H54 (cell line): ENCODE measurements around the gene PARD3.
A peak's percentile ranks its signal among the peaks of the same experiment; 100 is the strongest.

ENCODE experiments used
- DNase-seq: peaks from one replicate; pipeline ENCODE4 v3.0.0; 2011; ENCODE audit warnings: low spot score, mixed read lengths; ENCODE audit not compliant: insufficient read length
- FAIRE-seq: peaks from 3 replicates; lab custom pipeline; 2011; peaks lifted over from hg19 to GRCh38; lab: Jason Lieb, UNC
- POLR2A ChIP-seq: IDR thresholded peaks from 2 replicates; pipeline ENCODE4 v1.6.1; 2011; ENCODE audit warnings: low read depth, mild to moderate bottlenecking, low read length

The PARD3 gene

DNA sequence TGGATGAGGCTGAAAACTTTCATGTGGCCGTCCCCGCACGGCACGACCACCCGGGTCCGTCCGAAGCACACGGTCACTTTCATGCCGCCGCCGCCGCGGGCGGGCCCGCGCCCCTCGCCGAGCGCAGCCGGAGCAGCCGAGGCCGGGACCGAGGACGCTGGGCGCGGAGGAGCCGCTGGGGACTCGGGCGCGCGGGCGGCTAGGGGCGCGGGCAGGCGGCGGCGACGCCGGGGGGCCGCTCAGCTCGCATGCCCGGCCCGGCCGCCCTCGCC lies 247 bp downstream of the PARD3 start:
- FAIRE-seq (no peak), DNase-seq (peak; percentile 18)
- TF ChIP-seq POLR2A = no peak

DNA sequence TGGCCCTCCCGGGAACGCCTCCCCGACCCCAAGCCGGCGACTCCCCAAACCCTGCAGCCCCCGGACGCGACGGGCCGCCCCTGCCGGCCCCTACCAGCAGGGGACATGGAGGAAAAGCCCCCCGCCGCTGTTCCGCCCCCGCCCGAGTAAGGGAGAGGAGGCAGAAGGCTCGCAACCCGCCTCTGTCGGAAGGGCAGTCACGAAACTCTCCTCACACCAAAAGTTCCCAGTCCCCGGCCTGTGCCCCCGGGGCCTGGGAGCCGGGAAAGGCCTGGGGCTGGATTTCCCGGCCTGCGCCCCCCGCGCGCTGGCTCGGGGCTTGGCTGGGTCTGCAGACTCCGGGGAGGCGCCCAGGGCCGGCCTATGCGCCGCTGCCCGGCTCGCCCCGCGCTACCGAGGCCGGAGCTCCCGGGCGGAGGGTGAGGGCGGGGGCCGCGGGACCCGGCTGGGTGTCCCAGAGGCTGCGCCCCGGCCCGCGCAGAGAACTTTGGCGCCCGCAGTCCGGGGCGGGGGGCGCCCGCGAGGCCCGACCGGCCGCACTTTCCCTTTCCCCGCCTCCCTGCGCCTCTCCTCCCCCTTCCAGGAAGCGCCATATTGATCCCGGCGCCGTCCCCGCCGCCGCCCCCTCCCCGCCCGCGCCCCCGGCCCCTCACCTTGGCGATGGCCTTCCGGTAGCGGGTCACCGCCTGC lies 728 bp downstream of the PARD3 start:
- FAIRE-seq (no peak), DNase-seq (peak; percentile 28)
- TF ChIP-seq POLR2A = no peak

DNA sequence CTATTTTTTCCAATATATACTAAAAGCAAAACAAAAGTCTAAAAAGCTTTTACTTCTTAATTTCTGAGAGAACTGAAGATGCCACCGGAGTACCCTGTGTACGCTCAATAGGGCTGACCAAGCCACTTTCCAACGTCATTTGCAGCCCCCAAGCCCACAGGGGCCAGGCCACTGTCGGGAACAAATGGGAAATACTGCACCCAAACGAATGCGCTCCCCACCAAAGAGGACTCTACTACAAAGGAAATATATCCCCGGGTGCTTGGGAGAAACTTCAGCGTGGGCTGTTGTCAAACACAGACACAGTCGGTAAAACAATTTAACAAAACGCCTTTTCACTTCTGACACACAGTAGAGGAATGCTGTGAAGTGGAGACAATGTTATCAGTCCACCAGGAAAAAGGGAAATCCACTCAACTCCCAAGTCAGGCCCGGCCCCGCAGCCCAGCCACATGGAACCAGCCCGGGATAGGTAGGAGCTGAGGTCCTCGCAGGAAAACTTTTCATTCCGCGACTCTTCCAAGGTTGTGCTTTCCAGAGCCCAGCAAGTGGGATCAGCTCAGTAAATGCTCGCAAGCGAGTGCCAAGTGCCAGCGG lies 1.4 kb downstream of the PARD3 start:
- TF ChIP-seq POLR2A = no peak
- DNase-seq = peak; percentile 56
- FAIRE-seq = peak; percentile 6

DNA sequence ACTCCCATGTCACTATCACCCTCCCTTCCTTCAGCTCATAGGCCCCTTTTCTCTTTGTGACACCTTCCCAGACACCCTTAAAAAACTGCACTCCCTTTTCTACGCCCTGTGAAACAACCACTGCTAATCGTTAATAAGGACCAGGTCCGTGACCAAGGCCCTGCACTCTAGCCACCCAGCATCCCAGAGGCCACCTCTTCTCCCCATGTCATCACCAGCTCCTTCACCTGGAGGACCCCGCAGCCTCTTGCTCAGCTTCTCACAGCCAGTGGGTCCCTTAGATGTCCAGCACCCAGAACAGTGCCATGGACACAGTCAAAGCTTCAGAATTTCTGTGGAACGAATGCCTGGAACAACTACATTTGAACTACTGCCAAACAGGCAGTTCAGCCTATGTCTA lies 2.3 kb downstream of the PARD3 start:
- DNase-seq (no peak), FAIRE-seq (no peak)
- TF ChIP-seq POLR2A = no peak

DNA sequence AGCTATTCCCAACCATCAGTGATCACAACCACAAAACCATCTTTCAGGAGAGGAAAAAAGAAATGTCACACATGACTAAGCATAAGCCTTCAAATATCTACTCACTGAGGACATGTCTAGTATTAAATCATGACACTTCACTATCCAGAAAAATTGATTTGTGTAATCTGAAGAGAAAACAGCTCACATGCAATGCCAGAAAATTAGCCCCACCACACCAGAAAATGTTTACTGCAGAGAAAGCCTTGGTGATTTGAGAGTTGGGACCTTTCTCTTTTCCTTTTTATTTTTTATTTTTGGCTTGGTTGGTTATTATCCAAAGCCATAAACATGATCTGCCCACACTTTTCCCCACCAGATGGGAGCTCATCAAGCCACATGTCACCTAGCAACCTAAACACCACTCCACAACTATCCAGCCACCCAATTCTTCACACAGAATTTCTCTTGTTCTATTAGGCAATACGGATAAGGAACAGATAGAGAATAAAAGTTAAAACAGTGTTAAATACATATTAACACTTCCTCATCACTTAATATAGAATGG lies 3.1 kb downstream of the PARD3 start:
- FAIRE-seq = no peak

DNA sequence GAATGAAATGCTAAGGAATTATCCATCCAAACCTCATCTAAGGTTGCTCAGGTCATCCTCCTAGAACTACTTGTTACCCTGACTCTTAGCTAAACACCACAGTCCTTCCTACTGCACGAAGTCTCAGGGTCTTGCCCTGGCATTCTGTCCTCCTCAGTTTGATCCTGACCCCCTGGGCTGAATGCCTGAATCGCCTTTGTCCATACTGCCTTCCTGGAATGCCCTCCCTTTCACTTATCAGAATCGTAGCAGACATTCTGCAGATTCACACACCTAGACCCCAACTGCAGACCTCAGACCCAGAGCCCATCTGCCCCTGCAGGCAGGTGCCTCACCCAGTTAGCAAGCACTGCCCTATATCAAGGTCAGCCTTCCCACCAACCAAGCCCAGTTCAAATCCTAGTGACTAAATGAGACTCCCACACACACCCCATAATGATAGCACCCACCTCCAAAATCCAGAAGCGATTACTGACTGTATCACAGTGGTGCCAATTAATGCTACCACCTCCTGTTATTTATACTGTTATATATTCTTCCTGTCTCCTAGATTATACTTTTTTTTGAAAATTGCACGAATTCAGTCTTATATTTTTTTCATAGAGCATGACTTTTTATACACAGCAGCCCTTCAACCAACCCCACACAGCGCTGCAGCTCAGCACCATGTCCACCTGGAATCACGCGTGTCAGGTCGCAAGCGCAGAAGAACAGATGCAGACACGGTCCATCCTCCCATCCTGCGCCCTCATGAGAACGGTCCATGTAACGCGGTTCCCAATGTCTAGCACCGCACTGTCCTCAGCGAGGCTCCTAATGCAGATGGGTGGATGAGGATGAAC lies 3.7 kb downstream of the PARD3 start:
- no peak for TF ChIP-seq POLR2A
- DNase-seq = no peak
- no peak for FAIRE-seq

More for the DNA sequence above, 3.1 kb downstream of the PARD3 start:
- no peak for DNase-seq
- no peak for TF ChIP-seq POLR2A

DNA sequence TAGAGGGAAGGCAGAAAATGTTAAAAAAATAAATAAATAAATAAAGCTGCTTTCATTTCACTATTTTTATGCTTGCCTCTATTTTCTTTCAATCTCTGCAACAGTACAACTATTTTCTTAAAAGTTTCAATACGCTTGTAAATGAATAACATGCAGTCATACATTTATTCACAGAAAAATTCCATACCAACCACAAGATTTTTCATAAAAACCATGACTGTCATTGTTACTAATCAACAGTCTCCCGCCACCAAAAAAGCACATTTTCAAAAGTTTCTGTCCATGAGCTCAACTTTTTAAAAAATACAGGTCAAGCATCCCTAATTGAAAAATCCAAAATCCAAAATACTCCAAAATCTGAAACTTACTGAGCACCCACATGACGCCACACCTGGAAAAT lies 5.3 kb downstream of the PARD3 start:
- DNase-seq (no peak), FAIRE-seq (no peak)
- no peak for TF ChIP-seq POLR2A

DNA sequence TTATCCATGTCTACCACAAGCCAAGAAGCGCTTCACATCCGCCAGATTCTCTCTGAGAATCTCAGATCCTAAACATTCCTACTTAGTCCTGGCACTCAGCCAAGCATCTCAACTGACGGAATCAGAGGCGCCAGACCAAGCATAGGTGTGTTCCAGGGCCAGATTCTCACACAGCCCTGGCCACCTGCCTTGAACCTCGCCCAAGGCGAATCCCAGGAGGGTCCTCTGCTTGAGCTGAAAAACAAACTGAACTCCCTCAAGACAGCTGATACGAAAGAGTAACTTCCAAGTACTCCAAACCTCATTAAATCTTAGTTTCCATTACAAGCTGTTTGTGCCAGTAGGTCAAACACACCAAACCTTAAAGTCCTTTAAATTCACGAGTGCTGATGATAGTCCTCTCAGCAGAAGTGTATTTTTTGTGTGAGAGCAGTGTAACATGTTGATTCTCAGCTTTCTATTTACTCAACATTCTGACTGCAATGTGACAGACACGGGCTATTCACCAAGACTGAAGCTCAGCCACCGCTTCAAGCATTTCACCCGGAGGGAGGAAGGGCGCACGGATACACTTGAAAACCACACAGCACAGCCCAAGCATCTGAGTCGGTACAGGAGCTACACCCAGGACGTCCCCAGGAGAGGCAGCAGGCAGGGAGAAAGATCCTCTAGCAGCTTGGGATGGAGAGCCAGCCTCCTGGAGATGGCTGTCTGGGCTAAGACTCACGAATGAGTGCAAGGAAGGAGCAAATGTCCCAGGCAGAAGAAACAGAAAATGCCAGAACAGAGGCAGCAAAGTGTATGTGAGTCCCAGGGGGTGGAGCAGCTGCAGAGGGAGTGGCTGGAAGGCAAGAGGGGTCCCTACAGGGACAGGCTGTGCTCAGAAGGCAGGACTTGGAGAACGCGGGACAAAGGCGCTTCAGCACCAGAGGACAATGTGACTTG lies 6.0 kb downstream of the PARD3 start:
- no peak for TF ChIP-seq POLR2A
- FAIRE-seq (no peak), DNase-seq (no peak)

DNA sequence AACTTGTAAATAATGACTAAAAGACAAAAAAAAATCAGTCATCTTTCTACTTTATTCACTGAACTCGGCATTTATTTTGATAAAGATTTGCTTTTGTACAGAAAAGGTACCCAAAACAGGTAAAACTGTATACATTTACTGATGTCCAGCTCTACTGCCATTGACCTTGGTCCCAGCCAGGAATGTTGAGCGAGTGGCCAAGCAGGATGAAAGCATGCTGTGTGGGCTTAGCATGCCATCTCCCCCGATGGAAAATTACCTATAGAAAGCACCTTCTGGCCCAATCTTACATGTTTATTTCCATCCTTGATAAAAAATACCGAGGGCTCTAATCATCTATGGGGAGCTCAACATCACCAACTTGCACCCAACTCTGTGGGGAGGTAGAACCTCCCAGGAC lies 6.8 kb downstream of the PARD3 start:
- DNase-seq (no peak), FAIRE-seq (no peak)
- no peak for TF ChIP-seq POLR2A

DNA sequence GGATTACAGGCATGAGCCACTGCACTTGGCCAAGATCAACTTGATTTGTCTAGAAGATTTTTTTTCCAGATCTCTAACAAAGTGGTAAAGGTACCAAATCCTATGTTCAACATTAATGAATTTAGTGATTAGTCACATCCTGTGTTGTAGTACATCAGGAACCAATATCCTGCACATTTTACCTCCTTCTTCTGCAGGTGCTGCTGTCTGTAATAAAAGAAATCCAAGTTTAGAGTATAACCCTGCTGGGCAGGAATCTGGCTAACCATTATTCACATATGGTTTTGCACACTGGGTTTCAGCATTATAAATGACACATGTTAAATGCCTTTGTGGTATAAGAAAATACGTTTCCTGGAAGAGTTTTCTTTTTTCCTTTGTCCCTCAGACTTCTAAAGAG lies 10.8 kb downstream of the PARD3 start:
- FAIRE-seq (no peak), DNase-seq (no peak)
- TF ChIP-seq POLR2A = no peak

DNA sequence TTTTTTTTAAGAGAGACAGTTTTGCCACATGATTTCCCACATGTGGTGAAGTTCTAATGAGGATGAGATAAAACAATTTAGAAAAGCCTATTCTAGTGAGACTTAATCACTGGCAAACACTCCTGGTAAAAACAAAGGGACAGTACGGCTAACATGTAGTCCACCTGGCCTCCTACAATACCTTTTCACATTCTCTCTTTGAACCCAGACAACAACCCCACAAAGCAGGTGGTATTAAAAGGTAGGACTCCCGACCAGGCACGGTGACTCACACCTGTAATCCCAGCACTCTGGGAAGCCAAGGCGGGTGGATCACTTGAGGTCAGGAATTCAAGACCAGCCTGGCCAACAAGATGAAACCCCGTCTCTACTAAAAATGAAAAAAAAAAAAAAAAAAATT lies 12.4 kb downstream of the PARD3 start:
- no peak for TF ChIP-seq POLR2A
- DNase-seq (no peak), FAIRE-seq (no peak)

DNA sequence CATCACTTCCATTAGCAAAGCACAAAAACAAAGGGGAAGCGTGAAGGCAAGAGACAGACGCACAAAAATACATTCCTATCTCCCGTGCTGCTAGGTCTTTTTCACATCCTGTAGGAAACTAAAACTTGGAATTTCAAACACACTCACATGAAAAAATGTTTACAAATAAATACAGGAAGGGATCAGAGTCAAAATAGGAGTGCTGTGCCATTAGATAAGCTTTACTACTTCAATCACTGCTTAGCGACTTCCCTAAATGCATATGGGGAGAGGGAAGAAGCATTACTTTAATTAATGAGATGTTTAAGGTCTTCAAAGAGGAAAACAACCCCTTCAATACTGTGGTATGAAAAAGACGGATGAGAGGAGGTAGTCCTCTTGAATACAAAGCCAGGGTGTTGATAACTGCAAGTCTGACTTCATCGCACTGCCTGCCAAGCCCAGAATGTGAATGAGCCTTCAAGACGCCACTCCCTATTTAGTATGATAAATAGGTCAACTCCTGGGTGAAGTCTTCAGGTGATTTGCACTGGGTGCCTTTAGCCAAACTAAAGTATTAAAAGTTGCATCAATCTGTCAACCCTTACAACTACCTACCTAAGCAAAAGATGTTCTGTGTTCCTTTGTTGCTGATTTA lies 13.9 kb downstream of the PARD3 start:
- TF ChIP-seq POLR2A = no peak
- no peak for DNase-seq
- FAIRE-seq = no peak

DNA sequence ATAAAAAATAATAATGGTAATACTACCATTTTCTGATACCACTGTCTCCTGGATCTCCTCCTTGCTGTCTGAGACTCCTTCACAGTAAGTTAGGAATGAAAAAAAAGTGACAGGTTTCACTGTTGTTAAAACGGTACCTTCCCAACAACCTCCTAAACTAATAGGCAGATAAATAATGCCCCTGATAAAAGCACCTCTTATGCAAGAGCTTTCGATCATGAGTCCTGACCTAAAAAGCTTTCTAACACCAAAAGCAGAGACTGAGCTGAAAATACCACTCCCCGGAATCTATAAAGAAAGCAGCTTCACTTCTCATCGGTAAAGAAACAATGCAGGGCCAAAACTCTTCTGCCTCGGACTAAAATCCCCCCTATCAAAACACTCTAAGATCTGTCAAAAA lies 14.5 kb downstream of the PARD3 start:
- TF ChIP-seq POLR2A = no peak
- FAIRE-seq = no peak
- DNase-seq = no peak
